Common myeloid progenitor, CD34-positive (primary cell): ENCODE measurements around the gene AIPL1. TPM values are rescaled to one million over a fixed set of nuclear protein-coding genes. Genes with fewer than 3 reads are reported as not detected.
"Not testable (repeated sequence)": the region's sequence is repeated elsewhere in the genome, so short reads cannot be mapped to it uniquely, and the experiment has no call there.

ENCODE experiments used
- CTCF ChIA-PET: fragments of 350-600 bp; sonication (Branson Sonifier 250); formaldehyde crosslinking; loops from one replicate; lab custom pipeline; 2021; ENCODE audit warnings: antibody characterized with exemption; lab: Charles Lee
- POLR2A ChIA-PET: fragments of 350-600 bp; sonication (Branson Sonifier 250); formaldehyde crosslinking; loops from one replicate; lab custom pipeline; 2021; ENCODE audit warnings: antibody characterized with exemption; lab: Charles Lee
- DNase-seq, 3 donors: peaks; one replicate each; pipeline versions ENCODE4 v3.0.0 to v3.0.0-alpha.2; 2013
- H3K27ac ChIP-seq, 2 experiments: 1 replicate in 1 of 2; 2 replicates in 1 of 2; pipeline ENCODE4 v1.7.0; 2013; ENCODE audit warnings: inconsistent platforms in 2 of 2, low read length in 2 of 2, mild to moderate bottlenecking in 2 of 2, low read depth in 1 of 2, moderate library complexity in 1 of 2; ENCODE audit not compliant: severe bottlenecking in 2 of 2, insufficient read depth in 1 of 2, poor library complexity in 1 of 2
- H3K27me3 ChIP-seq, 5 experiments: replicated peaks in 2 of 5; 1 replicate in 3 of 5; 2 replicates in 2 of 5; pipeline versions ENCODE4 v1.6.1 to v1.7.0; 2013; ENCODE audit warnings: low read length in 4 of 5, mild to moderate bottlenecking in 2 of 5, moderate library complexity in 2 of 5, inconsistent platforms in 1 of 5; ENCODE audit not compliant: insufficient read depth in 5 of 5, control insufficient read depth in 4 of 5
- H3K36me3 ChIP-seq, 4 experiments: 1 replicate in 2 of 4; 2 replicates in 2 of 4; pipeline versions ENCODE4 v1.6.1 to v1.7.0; 2013; ENCODE audit warnings: low read length in 3 of 4, control low read depth in 1 of 4, mild to moderate bottlenecking in 1 of 4; ENCODE audit not compliant: control insufficient read depth in 4 of 4, insufficient read depth in 4 of 4
- H3K4me1 ChIP-seq, 4 experiments: 1 replicate in 3 of 4; 2 replicates in 1 of 4; pipeline versions ENCODE4 v1.6.1 to v1.7.1; 2013; ENCODE audit warnings: low read length in 3 of 4, mild to moderate bottlenecking in 3 of 4, control low read depth in 1 of 4, inconsistent platforms in 1 of 4, moderate library complexity in 1 of 4; ENCODE audit not compliant: control insufficient read depth in 4 of 4, insufficient read depth in 4 of 4; ENCODE audit errors: control extremely low read depth in 1 of 4
- H3K4me3 ChIP-seq, 7 experiments: 1 replicate in 4 of 7; 2 replicates in 3 of 7; pipeline versions ENCODE4 v1.5.1 to v1.7.0; 2013; ENCODE audit warnings: mild to moderate bottlenecking in 7 of 7, low read length in 6 of 7, moderate library complexity in 6 of 7, inconsistent platforms in 2 of 7, low read depth in 2 of 7, control low read depth in 1 of 7; ENCODE audit not compliant: insufficient read depth in 4 of 7, control insufficient read depth in 1 of 7; ENCODE audit errors: extremely low read depth in 1 of 7
- H3K9me3 ChIP-seq, 5 experiments: 1 replicate in 4 of 5; 2 replicates in 1 of 5; pipeline versions ENCODE4 v1.6.1 to v1.7.1; 2013; ENCODE audit warnings: low read length in 4 of 5, mild to moderate bottlenecking in 2 of 5, inconsistent platforms in 1 of 5, low read depth in 1 of 5, moderate library complexity in 1 of 5; ENCODE audit not compliant: control insufficient read depth in 4 of 5, insufficient read depth in 2 of 5; ENCODE audit errors: control extremely low read depth in 1 of 5
- WGBS: methylation state at CpG from one replicate; pipeline ENCODE4 v1.1.5; 2013; ENCODE audit not compliant: insufficient coverage; 5-methylcytosine and 5-hydroxymethylcytosine counted together
- polyA plus RNA-seq: library from polyadenylated mRNA; unstranded; fragments of 120-200 nt; gene quantifications from one replicate; pipeline ENCODE4 v1.2.1, GENCODE V29; 2013

Gene AIPL1
- polyA plus RNA-seq: not detected

GRCh38 chr17:6435051-6435450 lies at the start of gene AIPL1:
Gene AIPL1 (minus strand): TSS chr17:6435121. CDS start chr17:6435104, 17 bp downstream.
- 95% methylated on average over 16 of the region's 16 CpGs for WGBS
- H3K9me3 ChIP-seq: peaks cover 2 to 17% (median 3%) of the 10 kb centered on the region in 5 experiments
- H3K27ac ChIP-seq: no peak within 1 kb of the TSS
- no peak for DNase-seq
- H3K4me1 ChIP-seq: no peaks in the 10 kb centered on the region
- peaks cover 0 to 18% (median 7%) of the 10 kb centered on the region in 5 experiments for H3K27me3 ChIP-seq
- H3K36me3 ChIP-seq: no peaks in the 10 kb centered on the region
- POLR2A ChIA-PET: no interaction called here
- H3K4me3 ChIP-seq: no peak within 1 kb of the TSS
- CTCF ChIA-PET: interaction anchor here (0.6 to 2.3 kb wide), 6 partner anchors 10 to 962 kb away, joined by 3 to 8 read pairs (median 4); no protein-coding TSS in a partner anchor

- 96% methylated on average over 13 of the region's 16 CpGs for WGBS
- no peak for DNase-seq
- ChIA-PET CTCF (interaction anchor here (1.2 kb wide), 1 partner anchor 11 kb away, joined by 4 read pairs; no protein-coding TSS in a partner anchor), POLR2A (no interaction called here)
- H3K36me3 ChIP-seq: no peaks in the 10 kb centered on the region
- no peak overlapping the region for H3K4me3 ChIP-seq
- H3K27ac ChIP-seq: no peak overlapping the region
- H3K4me1 ChIP-seq: no peaks in the 10 kb centered on the region
- peaks cover 0 to 7% (median 3%) of the 10 kb centered on the region in 5 experiments for H3K27me3 ChIP-seq
- H3K9me3 ChIP-seq: no peaks in the 10 kb centered on the region
Observed at GRCh38 chr17:6483507-6483906, 48.6 kb upstream of the AIPL1 start.

- 93% methylated on average over 5 of the region's 10 CpGs for WGBS
Observed at GRCh38 chr17:6482796-6483195, 47.9 kb upstream of the AIPL1 start.

GRCh38 chr17:6482105-6482455 lies 47.2 kb upstream of the AIPL1 start:
- peaks cover 0 to 7% (median 3%) of the 10 kb centered on the region in 5 experiments for H3K27me3 ChIP-seq
- no peaks in the 10 kb centered on the region for H3K4me1 ChIP-seq
- WGBS: 60% methylated on average over 1 of the region's 6 CpGs
- DNase-seq: no peak
- H3K4me3 ChIP-seq: no peak overlapping the region
- CTCF ChIA-PET: interaction anchor here (0.7 kb wide), 1 partner anchor 10 kb away, joined by 3 read pairs; no protein-coding TSS in a partner anchor
- H3K27ac ChIP-seq: no peak overlapping the region
- no peaks in the 10 kb centered on the region for H3K36me3 ChIP-seq
- POLR2A ChIA-PET: no interaction called here
- H3K9me3 ChIP-seq: no peaks in the 10 kb centered on the region

More at GRCh38 chr17:6482796-6483195, 47.9 kb upstream of the AIPL1 start:
- POLR2A ChIA-PET, H3K9me3 ChIP-seq, DNase-seq, H3K4me1 ChIP-seq, H3K27ac ChIP-seq, H3K27me3 ChIP-seq, H3K36me3 ChIP-seq, H3K4me3 ChIP-seq: not testable (repeated sequence)
- CTCF ChIA-PET: interaction anchor here (1.2 kb wide), 1 partner anchor 11 kb away, joined by 4 read pairs; no protein-coding TSS in a partner anchor

- no peak overlapping the region for H3K4me3 ChIP-seq
- H3K9me3 ChIP-seq: no peaks in the 10 kb centered on the region
- ChIA-PET CTCF (interaction anchor here (0.9 kb wide), 1 partner anchor 8 kb away, joined by 3 read pairs; no protein-coding TSS in a partner anchor), POLR2A (no interaction called here)
- no peaks in the 10 kb centered on the region for H3K36me3 ChIP-seq
- no peak overlapping the region for H3K27ac ChIP-seq
- 61% methylated on average over 9 of the region's 9 CpGs for WGBS
- H3K27me3 ChIP-seq: peaks cover 0 to 8% (median 3%) of the 10 kb centered on the region in 5 experiments
- DNase-seq: no peak
- H3K4me1 ChIP-seq: no peaks in the 10 kb centered on the region
Observed at GRCh38 chr17:6480303-6480675, 45.4 kb upstream of the AIPL1 start.

- peaks cover 0 to 10% (median 3%) of the 10 kb centered on the region in 5 experiments for H3K27me3 ChIP-seq
- DNase-seq: no peak
- no peaks in the 10 kb centered on the region for H3K4me1 ChIP-seq
- ChIA-PET CTCF (no interaction called here), POLR2A (no interaction called here)
- H3K4me3 ChIP-seq: no peak overlapping the region
- no peaks in the 10 kb centered on the region for H3K36me3 ChIP-seq
- WGBS: 84% methylated on average over 10 of the region's 13 CpGs
- no peak overlapping the region for H3K27ac ChIP-seq
- no peaks in the 10 kb centered on the region for H3K9me3 ChIP-seq
Observed at GRCh38 chr17:6479622-6480302, 44.8 kb upstream of the AIPL1 start.

- H3K27me3 ChIP-seq: peaks cover 0 to 8% (median 3%) of the 10 kb centered on the region in 5 experiments
- POLR2A ChIA-PET: no interaction called here
Observed at GRCh38 chr17:6478486-6478885, 43.6 kb upstream of the AIPL1 start.

More at GRCh38 chr17:6478486-6478885, 43.6 kb upstream of the AIPL1 start:
- Histone ChIP-seq H3K9me3 (no peaks in the 10 kb centered on the region), H3K27ac (no peak overlapping the region), H3K36me3 (no peaks in the 10 kb centered on the region), H3K4me3 (no peak overlapping the region), H3K4me1 (no peaks in the 10 kb centered on the region)
- no peak for DNase-seq
- CTCF ChIA-PET: no interaction called here
- 95% methylated on average over 11 of the region's 11 CpGs for WGBS
